ENCODE data around the gene U2SURP.

The U2SURP gene

GRCh38 chr3:143037867-143038266 lies 36.5 kb downstream of the U2SURP start:
- Histone ChIP-seq H3F3A (ENCODE audit: insufficient read depth) (peaks cover 26% of the 10 kb centered on the region; the same call in 1 of the 2 replicates), H2AFZ (ENCODE audit: low read depth, low read length, severe bottlenecking) (no peak overlapping the region), H3K79me2 (ENCODE audit: insufficient read depth, low read length) (peaks cover 8% of the 10 kb centered on the region; the same call in 1 of the 2 replicates), H3K27ac (ENCODE audit: low read depth, low read length) (no peak overlapping the region), H3K4me3 (ENCODE audit: insufficient read depth, low read length, poor library complexity, severe bottlenecking) (no peak overlapping the region), H3K9ac (ENCODE audit: low read length) (no peak overlapping the region), H3K27me3 (ENCODE audit: low read length) (no peaks in the 10 kb centered on the region), H3K36me3 (ENCODE audit: low read length) (peaks cover 85% of the 10 kb centered on the region), H3K9me3 (ENCODE audit: insufficient read depth, low read length) (no peaks in the 10 kb centered on the region), H3K4me2 (ENCODE audit: low read depth, low read length, poor library complexity, severe bottlenecking) (no peak overlapping the region), H4K20me1 (ENCODE audit: low read depth, low read length) (peaks cover 11% of the 10 kb centered on the region), H3K9me2 (replicated peaks; ENCODE audit: insufficient read depth, low read length) (no peaks in the 10 kb centered on the region)
- TF ChIP-seq EZH2phosphoT487 (conservative IDR thresholded peaks at IDR 0.05; ENCODE audit: low read length) (no peak), CTCF (IDR thresholded peaks at IDR 0.05; ENCODE audit: insufficient read depth, low read length, poor library complexity, severe bottlenecking) (no peak)

GRCh38 chr3:143040261-143040879 lies 39.0 kb downstream of the U2SURP start:
- Histone ChIP-seq H4K20me1 (ENCODE audit: low read depth, low read length) (peaks cover 9% of the 10 kb centered on the region), H2AFZ (ENCODE audit: low read depth, low read length, severe bottlenecking) (no peak overlapping the region), H3K4me2 (ENCODE audit: low read depth, low read length, poor library complexity, severe bottlenecking) (no peak overlapping the region), H3K9me2 (replicated peaks; ENCODE audit: insufficient read depth, low read length) (no peaks in the 10 kb centered on the region), H3K4me3 (ENCODE audit: insufficient read depth, low read length, poor library complexity, severe bottlenecking) (no peak overlapping the region), H3K9ac (ENCODE audit: low read length) (no peak overlapping the region), H3K36me3 (ENCODE audit: low read length) (peaks cover 78% of the 10 kb centered on the region), H3K27ac (ENCODE audit: low read depth, low read length) (no peak overlapping the region), H3K9me3 (ENCODE audit: insufficient read depth, low read length) (no peaks in the 10 kb centered on the region), H3K27me3 (ENCODE audit: low read length) (no peaks in the 10 kb centered on the region), H3F3A (ENCODE audit: insufficient read depth) (peaks cover 23% of the 10 kb centered on the region; the same call in 1 of the 2 replicates), H3K79me2 (ENCODE audit: insufficient read depth, low read length) (peaks cover 8% of the 10 kb centered on the region; the same call in 1 of the 2 replicates)
- no peak for TF ChIP-seq CTCF (IDR thresholded peaks at IDR 0.05; ENCODE audit: insufficient read depth, low read length, poor library complexity, severe bottlenecking)
- TF ChIP-seq EZH2phosphoT487 (conservative IDR thresholded peaks at IDR 0.05; ENCODE audit: low read length), result no peak

DNA sequence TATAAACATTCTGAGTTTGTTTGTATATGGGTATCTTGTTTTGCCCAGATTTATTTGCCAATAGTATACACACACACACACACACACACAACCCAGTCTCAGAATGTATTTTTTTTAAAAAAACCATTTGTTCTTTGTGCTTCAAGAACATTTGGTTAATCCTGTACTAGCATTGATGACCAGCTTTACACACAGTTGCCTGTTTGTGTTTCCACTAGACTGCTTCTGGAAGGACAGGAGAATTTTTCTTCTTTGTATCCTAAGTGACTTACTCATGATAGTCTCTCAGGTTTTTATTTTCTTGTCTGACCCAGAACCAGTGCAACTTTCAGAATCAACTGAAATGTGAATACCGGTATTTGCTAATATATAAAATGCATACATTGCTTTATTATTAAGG lies 40.5 kb downstream of the U2SURP start:
- H3K27ac ChIP-seq (ENCODE audit: low read depth, low read length), result no peak overlapping the region
- no peak overlapping the region for H3K4me3 ChIP-seq (ENCODE audit: insufficient read depth, low read length, poor library complexity, severe bottlenecking)
- no peaks in the 10 kb centered on the region for H3K9me3 ChIP-seq (ENCODE audit: insufficient read depth, low read length)
- no peaks in the 10 kb centered on the region for H3K9me2 ChIP-seq (replicated peaks; ENCODE audit: insufficient read depth, low read length)
- peaks cover 68% of the 10 kb centered on the region for H3K36me3 ChIP-seq (ENCODE audit: low read length)
- no peaks in the 10 kb centered on the region for H3K27me3 ChIP-seq (ENCODE audit: low read length)
- H3K9ac ChIP-seq (ENCODE audit: low read length), result no peak overlapping the region
- H3K79me2 ChIP-seq (ENCODE audit: insufficient read depth, low read length), result 0 out of 2 replicates have a peak, but pooled peaks cover 8% of the 10 kb centered on the region
- no peak overlapping the region for H2AFZ ChIP-seq (ENCODE audit: low read depth, low read length, severe bottlenecking)
- H3F3A ChIP-seq (ENCODE audit: insufficient read depth), result peaks cover 21% of the 10 kb centered on the region; the same call in 1 of the 2 replicates
- peaks cover 8% of the 10 kb centered on the region for H4K20me1 ChIP-seq (ENCODE audit: low read depth, low read length)
- no peak for TF ChIP-seq CTCF (IDR thresholded peaks at IDR 0.05; ENCODE audit: insufficient read depth, low read length, poor library complexity, severe bottlenecking)
- TF ChIP-seq EZH2phosphoT487 (conservative IDR thresholded peaks at IDR 0.05; ENCODE audit: low read length), result no peak
- H3K4me2 ChIP-seq (ENCODE audit: low read depth, low read length, poor library complexity, severe bottlenecking), result no peak overlapping the region

All from SU-DHL-6 (cell line).